HEK293 (cell line): ENCODE measurements around the gene TRPM2.

Experiments used
- CTCF ChIA-PET: fragments of 350-600 bp; formaldehyde crosslinking; extraction: SDS; loops from one replicate; lab custom pipeline; 2021; ENCODE audit warnings: antibody characterized with exemption; lab: Yijun Ruan, JAX
- POLR2A ChIA-PET: fragments of 300-600 bp; formaldehyde crosslinking; extraction: SDS; loops from one replicate; lab custom pipeline; 2020; ENCODE audit warnings: antibody characterized with exemption, inconsistent platforms; lab: Yijun Ruan, JAX
- H3K27ac ChIP-seq: fragments of 200-500 bp; sonication (Bioruptor generic); 2 replicates; pipeline ENCODE4 v1.5.1; 2014; ENCODE audit warnings: low read depth, low read length, control low read depth, inconsistent platforms; ENCODE audit errors: extremely low read depth
- H3K36me3 ChIP-seq, 2 experiments: fragments of 200-500 bp in 1 of 2; sonication (Bioruptor generic) in 1 of 2; 1 replicate in 1 of 2; 2 replicates in 1 of 2; pipeline ENCODE4 v1.5.1; 2014 to 2017; ENCODE audit warnings: inconsistent platforms in 2 of 2, low read length in 2 of 2; ENCODE audit not compliant: control insufficient read depth in 2 of 2, insufficient read depth in 1 of 2
- H3K4me1 ChIP-seq: fragments of 200-500 bp; sonication (Bioruptor generic); 2 replicates; pipeline ENCODE4 v1.5.1; 2014; ENCODE audit warnings: mild to moderate bottlenecking, low read length, inconsistent platforms; ENCODE audit not compliant: control insufficient read depth, insufficient read depth
- H3K4me3 ChIP-seq: 2 replicates; pipeline ENCODE4 v1.5.1; 2011; ENCODE audit warnings: low read depth, mild to moderate bottlenecking, control low read depth, low read length, moderate library complexity
- H3K9me3 ChIP-seq: fragments of 200-500 bp; sonication (Bioruptor generic); 2 replicates; pipeline ENCODE4 v1.5.1; 2014; ENCODE audit warnings: low read depth, low read length, inconsistent platforms; ENCODE audit not compliant: control insufficient read depth, insufficient read depth
- GLIS1 ChIP-seq: fragments of 450-650 bp; formaldehyde crosslinking; IDR thresholded peaks from 2 replicates; pipeline ENCODE4 v1.5.1; 2016; ENCODE audit warnings: missing biosample characterization, missing genetic modification characterization
- HOXD13 ChIP-seq: sonication (generic); formaldehyde crosslinking; IDR thresholded peaks from 2 replicates; pipeline ENCODE4 v1.8.0; 2022; ENCODE audit warnings: missing genetic modification reagents, borderline replicate concordance
- INSM2 ChIP-seq: fragments of 450-650 bp; formaldehyde crosslinking; IDR thresholded peaks from 2 replicates; pipeline ENCODE4 v1.5.1; 2016; ENCODE audit warnings: missing biosample characterization, missing genetic modification characterization
- PRDM1 ChIP-seq: fragments of 450-650 bp; formaldehyde crosslinking; IDR thresholded peaks from 2 replicates; pipeline ENCODE4; 2016; ENCODE audit warnings: missing biosample characterization, missing genetic modification characterization
- PRDM10 ChIP-seq: fragments of 450-650 bp; formaldehyde crosslinking; IDR thresholded peaks from 2 replicates; pipeline ENCODE4 v1.5.1; 2016; ENCODE audit warnings: missing biosample characterization, missing genetic modification characterization
- PRDM4 ChIP-seq: fragments of 450-650 bp; formaldehyde crosslinking; IDR thresholded peaks from 2 replicates; pipeline ENCODE4 v1.5.1; 2017; ENCODE audit warnings: missing biosample characterization, missing genetic modification characterization
- ZNF114 ChIP-seq: fragments of 450-650 bp; formaldehyde crosslinking; IDR thresholded peaks from 2 replicates; pipeline ENCODE4 v1.5.0; 2017; ENCODE audit warnings: missing biosample characterization, missing genetic modification characterization
- ZNF146 ChIP-seq: fragments of 450-650 bp; formaldehyde crosslinking; IDR thresholded peaks from 2 replicates; pipeline ENCODE4 v1.5.1; 2016; ENCODE audit warnings: missing biosample characterization, missing genetic modification characterization
- ZNF157 ChIP-seq: fragments of 450-650 bp; formaldehyde crosslinking; IDR thresholded peaks from 2 replicates; pipeline ENCODE4 v1.5.1; 2016; ENCODE audit warnings: missing biosample characterization, missing genetic modification characterization
- ZNF2 ChIP-seq: fragments of 450-650 bp; formaldehyde crosslinking; IDR thresholded peaks from 2 replicates; pipeline ENCODE4 v1.5.1; 2016; ENCODE audit warnings: missing biosample characterization, missing genetic modification characterization
- ZNF266 ChIP-seq: fragments of 450-650 bp; formaldehyde crosslinking; IDR thresholded peaks from 2 replicates; pipeline ENCODE4 v1.5.1; 2016; ENCODE audit warnings: missing biosample characterization, missing genetic modification characterization, low read depth
- ZNF292 ChIP-seq: fragments of 450-650 bp; formaldehyde crosslinking; IDR thresholded peaks from 2 replicates; pipeline ENCODE4 v1.5.1; 2016; ENCODE audit warnings: low read depth, missing biosample characterization, missing genetic modification characterization, borderline replicate concordance
- ZNF341 ChIP-seq: fragments of 450-650 bp; formaldehyde crosslinking; IDR thresholded peaks from 2 replicates; pipeline ENCODE4; 2016; ENCODE audit warnings: low read depth, missing biosample characterization, missing genetic modification characterization
- ZNF48 ChIP-seq: fragments of 450-650 bp; formaldehyde crosslinking; IDR thresholded peaks from 2 replicates; pipeline ENCODE4 v1.5.1; 2016; ENCODE audit warnings: missing biosample characterization, missing genetic modification characterization
- ZNF488 ChIP-seq: fragments of 450-650 bp; formaldehyde crosslinking; IDR thresholded peaks from 2 replicates; pipeline ENCODE4 v1.5.1; 2016; ENCODE audit warnings: missing biosample characterization, missing genetic modification characterization
- ZNF580 ChIP-seq: fragments of 450-650 bp; formaldehyde crosslinking; IDR thresholded peaks from 2 replicates; pipeline ENCODE4 v1.5.1; 2016; ENCODE audit warnings: missing biosample characterization, missing genetic modification characterization
- ZNF654 ChIP-seq: fragments of 450-650 bp; formaldehyde crosslinking; IDR thresholded peaks from 2 replicates; pipeline ENCODE4 v1.5.1; 2016; ENCODE audit warnings: low read depth, missing biosample characterization, missing genetic modification characterization
- ZNF707 ChIP-seq: fragments of 450-650 bp; formaldehyde crosslinking; IDR thresholded peaks from 2 replicates; pipeline ENCODE4 v1.5.1; 2016; ENCODE audit warnings: missing biosample characterization, missing genetic modification characterization
- ZNF76 ChIP-seq: fragments of 450-650 bp; formaldehyde crosslinking; IDR thresholded peaks from 2 replicates; pipeline ENCODE4; 2016; ENCODE audit warnings: low read depth, missing biosample characterization, missing genetic modification characterization, borderline replicate concordance
- ZNF776 ChIP-seq: fragments of 450-650 bp; formaldehyde crosslinking; IDR thresholded peaks from 2 replicates; pipeline ENCODE4 v1.5.0; 2017; ENCODE audit warnings: missing biosample characterization, missing genetic modification characterization, borderline replicate concordance

Gene TRPM2

GRCh38 chr21:44433791-44434567, 80.6 kb downstream of the TRPM2 start:
- no peaks in the 10 kb centered on the region for H3K4me1 ChIP-seq
- H3K36me3 ChIP-seq = no peaks in the 10 kb centered on the region
- no peaks in the 10 kb centered on the region for H3K9me3 ChIP-seq
- no peak overlapping the region for H3K4me3 ChIP-seq
- ChIA-PET CTCF (no interaction called here), POLR2A (no interaction called here)
- TF ChIP-seq ZNF580 (tag by site-specific recombination) = no peak
- no peak for TF ChIP-seq ZNF146
- TF ChIP-seq ZNF341 (tag by site-specific recombination) = no peak
- TF ChIP-seq ZNF48 (tag by site-specific recombination) = no peak
- TF ChIP-seq INSM2 (tag by site-specific recombination) = no peak
- TF ChIP-seq HOXD13 = no peak
- TF ChIP-seq ZNF76 (tag by site-specific recombination) = no peak
- no peak for TF ChIP-seq ZNF266 (tag by site-specific recombination)
- no peak for TF ChIP-seq ZNF292 (tag by site-specific recombination)
- no peak for TF ChIP-seq ZNF707
- no peak for TF ChIP-seq PRDM1 (tag by site-specific recombination)
- no peak for TF ChIP-seq ZNF157 (tag by site-specific recombination)
- no peak for TF ChIP-seq ZNF488
- TF ChIP-seq PRDM4 = no peak
- H3K27ac ChIP-seq = no peak overlapping the region

- no peaks in the 10 kb centered on the region for H3K4me1 ChIP-seq
- no peaks in the 10 kb centered on the region for H3K9me3 ChIP-seq
- no peaks in the 10 kb centered on the region for H3K36me3 ChIP-seq
- TF ChIP-seq GLIS1 (tag by site-specific recombination) (peak; percentile 7; the same call in 1 of the 2 replicates), ZNF2 (tag by site-specific recombination) (no peak)
- ChIA-PET CTCF (no interaction called here), POLR2A (no interaction called here)
- no peak overlapping the region for H3K27ac ChIP-seq
- H3K4me3 ChIP-seq = no peak overlapping the region
These were observed 81.1 kb downstream of the TRPM2 start for GRCh38 chr21:44434568-44434925.

- CTCF ChIA-PET = no interaction called here
- Histone ChIP-seq H3K4me1 (no peaks in the 10 kb centered on the region), H3K9me3 (no peaks in the 10 kb centered on the region), H3K36me3 (no peaks in the 10 kb centered on the region), H3K27ac (no peak overlapping the region), H3K4me3 (no peak overlapping the region)
- POLR2A ChIA-PET = no interaction called here
- TF ChIP-seq ZNF654 (tag by site-specific recombination) (no peak), ZNF266 (tag by site-specific recombination) (no peak), ZNF776 (tag by site-specific recombination) (no peak), ZNF157 (tag by site-specific recombination) (no peak), ZNF114 (no peak), PRDM10 (tag by site-specific recombination) (no peak)
These were observed 81.7 kb downstream of the TRPM2 start for GRCh38 chr21:44434936-44435635.
